OCI-LY3 (cell line): Measurements from ENCODE around the gene HECA.

Source experiments
- EZH2phosphoT487 ChIP-seq: fragments of 200-600 bp; shearing (Covaris generic); IDR thresholded peaks from 2 replicates; pipeline ENCODE4 v1.6.1; 2018; ENCODE audit warnings: antibody characterized with exemption, mixed run types, low read depth
- TF ChIP-seq, protein P1 (sequence below): fragments of 200-600, 300-600 bp; sonication (generic); IDR thresholded peaks from 2 replicates; pipeline ENCODE4 v1.5.1; 2014; ENCODE audit warnings: antibody characterized with exemption, low read length, low read depth

DNA sequence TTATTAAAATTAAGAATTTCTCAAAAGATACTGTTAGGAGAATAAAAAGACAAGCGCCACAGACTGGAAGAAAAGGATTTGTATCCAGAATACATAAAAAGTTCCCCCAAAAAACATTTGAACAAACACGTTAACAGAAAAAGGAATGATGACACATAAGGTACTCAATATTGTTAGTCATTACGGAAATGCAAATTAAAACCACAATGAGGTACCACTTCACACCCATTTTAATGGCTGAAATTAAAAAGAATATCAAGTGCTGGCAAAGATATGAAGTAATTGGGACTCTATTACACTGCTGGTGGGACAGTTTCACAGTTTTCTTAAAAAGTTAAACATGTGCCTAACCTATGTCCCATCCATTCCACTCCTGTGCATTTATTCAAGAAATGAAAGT lies 51.4 kb downstream of the HECA start:
- TF ChIP-seq, protein P1, sequence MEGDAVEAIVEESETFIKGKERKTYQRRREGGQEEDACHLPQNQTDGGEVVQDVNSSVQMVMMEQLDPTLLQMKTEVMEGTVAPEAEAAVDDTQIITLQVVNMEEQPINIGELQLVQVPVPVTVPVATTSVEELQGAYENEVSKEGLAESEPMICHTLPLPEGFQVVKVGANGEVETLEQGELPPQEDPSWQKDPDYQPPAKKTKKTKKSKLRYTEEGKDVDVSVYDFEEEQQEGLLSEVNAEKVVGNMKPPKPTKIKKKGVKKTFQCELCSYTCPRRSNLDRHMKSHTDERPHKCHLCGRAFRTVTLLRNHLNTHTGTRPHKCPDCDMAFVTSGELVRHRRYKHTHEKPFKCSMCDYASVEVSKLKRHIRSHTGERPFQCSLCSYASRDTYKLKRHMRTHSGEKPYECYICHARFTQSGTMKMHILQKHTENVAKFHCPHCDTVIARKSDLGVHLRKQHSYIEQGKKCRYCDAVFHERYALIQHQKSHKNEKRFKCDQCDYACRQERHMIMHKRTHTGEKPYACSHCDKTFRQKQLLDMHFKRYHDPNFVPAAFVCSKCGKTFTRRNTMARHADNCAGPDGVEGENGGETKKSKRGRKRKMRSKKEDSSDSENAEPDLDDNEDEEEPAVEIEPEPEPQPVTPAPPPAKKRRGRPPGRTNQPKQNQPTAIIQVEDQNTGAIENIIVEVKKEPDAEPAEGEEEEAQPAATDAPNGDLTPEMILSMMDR, result no peak
- no peak for TF ChIP-seq EZH2phosphoT487
